ENCODE results near the gene TBCB. TPM values are rescaled to one million over a fixed set of nuclear protein-coding genes. Genes with fewer than 3 reads are reported as not detected.
"Not testable (repeated sequence)": the region's sequence is repeated elsewhere in the genome, so short reads cannot be mapped to it uniquely, and the experiment has no call there.

Gene TBCB
- polyA plus RNA-seq, 1 of the 3 experiments (the other 2 are of a cell fraction) = 712 TPM

GRCh38 chr19:36172852-36173251, 57.6 kb downstream of the TBCB start:
- WGBS (ENCODE audit: low lambda C conversion rate) = 78% methylated on average over 5 of the region's 5 CpGs
- no peaks in the 10 kb centered on the region for H3K9me3 ChIP-seq
- no peak overlapping the region for H3K27ac ChIP-seq (ENCODE audit: low read depth in 2 of 2, low read length in 1 of 2)
- CTCF ChIA-PET = interaction anchor here (1.2 to 2.7 kb wide), 3 partner anchors 45 to 114 kb away, joined by 3 to 14 read pairs (median 4); no protein-coding TSS in a partner anchor
- no peaks in the 10 kb centered on the region for H3K9me2 ChIP-seq
- peaks cover 4 to 5% of the 10 kb centered on the region in 2 experiments; a peak in 2 of 4 replicates for H3K4me1 ChIP-seq (ENCODE audit: control insufficient read depth in 1 of 2, insufficient read depth in 2 of 2, low read depth in 1 of 2, low read length in 1 of 2)
- H3K4me2 ChIP-seq = no peak overlapping the region
- H3F3A ChIP-seq (replicated peaks; ENCODE audit: insufficient read depth) = peaks cover 6% of the 10 kb centered on the region
- POLR2A ChIA-PET = interaction anchor here (0.6 kb wide), 1 partner anchor 51 kb away, joined by 3 read pairs; no protein-coding TSS in a partner anchor
- H3K79me2 ChIP-seq (ENCODE audit: insufficient read depth) = no peaks in the 10 kb centered on the region
- TF ChIP-seq GABPA (IDR thresholded peaks at IDR 0.05; ENCODE audit: low read depth) (no peak), IRF3 (IDR thresholded peaks at IDR 0.05; ENCODE audit: low read depth, low read length) (no peak), ELF1 (IDR thresholded peaks at IDR 0.05) (no peak), FOSL2 (IDR thresholded peaks at IDR 0.05; ENCODE audit: borderline replicate concordance, low read depth) (no peak), CTCF (IDR thresholded peaks at IDR 0.05) (no peak), RAD21 (IDR thresholded peaks at IDR 0.05; ENCODE audit: low read length) (no peak), TAF1 (IDR thresholded peaks at IDR 0.05; ENCODE audit: borderline replicate concordance, low read depth, low read length) (no peak), EP300 (IDR thresholded peaks at IDR 0.05; ENCODE audit: borderline replicate concordance in 1 of 2, low read depth in 1 of 2, low read length in 1 of 2) (no peak), SIN3A (IDR thresholded peaks at IDR 0.05; ENCODE audit: borderline replicate concordance, low read depth, low read length) (no peak), POLR2AphosphoS5 (IDR thresholded peaks at IDR 0.05; ENCODE audit: low read depth, low read length) (no peak), ZBTB33 (IDR thresholded peaks at IDR 0.05; ENCODE audit: borderline replicate concordance, low read depth) (no peak), PBX3 (IDR thresholded peaks at IDR 0.05) (no peak), MXI1 (IDR thresholded peaks at IDR 0.05; ENCODE audit: low read depth, low read length) (no peak), NFIC (IDR thresholded peaks at IDR 0.05; ENCODE audit: borderline replicate concordance) (no peak), USF1 (IDR thresholded peaks at IDR 0.05; ENCODE audit: borderline replicate concordance, low read depth) (no peak), MEF2A (IDR thresholded peaks at IDR 0.05; ENCODE audit: borderline replicate concordance, low read depth) (no peak)
- no peak overlapping the region for H2AFZ ChIP-seq (ENCODE audit: low read depth)
- DNase-seq = no peak
- no peaks in the 10 kb centered on the region for H3K27me3 ChIP-seq (ENCODE audit: insufficient read depth)
- H3K36me3 ChIP-seq (replicated peaks in 1 of 2; ENCODE audit: control insufficient read depth in 1 of 2, insufficient read depth in 2 of 2, low read length in 1 of 2) = no peaks in the 10 kb centered on the region
- H3K9ac ChIP-seq = no peak overlapping the region
- no peaks in the 10 kb centered on the region for H4K20me1 ChIP-seq (ENCODE audit: insufficient read depth)
- no peak overlapping the region for H3K4me3 ChIP-seq (ENCODE audit: low read depth in 2 of 2, low read length in 1 of 2)

- H3K9me2 ChIP-seq; H3K4me2 ChIP-seq; POLR2A ChIA-PET; H3K36me3 ChIP-seq (replicated peaks in 1 of 2; ENCODE audit: control insufficient read depth in 1 of 2, insufficient read depth in 2 of 2, low read length in 1 of 2); DNase-seq; H3K79me2 ChIP-seq (ENCODE audit: insufficient read depth); H3K4me3 ChIP-seq (ENCODE audit: low read depth in 2 of 2, low read length in 1 of 2); H3K4me1 ChIP-seq (ENCODE audit: control insufficient read depth in 1 of 2, insufficient read depth in 2 of 2, low read depth in 1 of 2, low read length in 1 of 2); H3F3A ChIP-seq (replicated peaks; ENCODE audit: insufficient read depth); H3K27me3 ChIP-seq (ENCODE audit: insufficient read depth); H3K9ac ChIP-seq; H4K20me1 ChIP-seq (ENCODE audit: insufficient read depth); H3K27ac ChIP-seq (ENCODE audit: low read depth in 2 of 2, low read length in 1 of 2); H2AFZ ChIP-seq (ENCODE audit: low read depth); H3K9me3 ChIP-seq: not testable (repeated sequence)
- 75% methylated on average over 8 of the region's 8 CpGs for WGBS (ENCODE audit: low lambda C conversion rate)
- CTCF ChIA-PET = interaction anchor here (1.7 to 2.7 kb wide), 2 partner anchors 46 to 113 kb away, joined by 4 to 14 read pairs; no protein-coding TSS in a partner anchor
Observed at GRCh38 chr19:36173846-36174245, 58.6 kb downstream of the TBCB start.
